Endothelial cell of umbilical vein (primary cell): ENCODE results near the gene MINDY2. TPM values are rescaled to one million over a fixed set of nuclear protein-coding genes. Genes with fewer than 3 reads are reported as not detected.

ENCODE experiments used
- BruUV-seq: library from RNA; stranded (reverse); fragments of 400-500 nt; replicated peaks from 2 replicates; lab custom pipeline; 2021; lab: Mats Ljungman, UMichigan
- CTCF ChIA-PET: fragments of 300-600, 350-600 bp; sonication (Branson Sonifier 250); formaldehyde crosslinking; loops from one replicate; lab custom pipeline; 2021; ENCODE audit warnings: antibody characterized with exemption, inconsistent platforms; lab: Charles Lee
- POLR2A ChIA-PET: fragments of 300-600, 350-600 bp; sonication (Branson Sonifier 250); formaldehyde crosslinking; loops from one replicate; lab custom pipeline; 2021; ENCODE audit warnings: antibody characterized with exemption, inconsistent platforms; lab: Charles Lee
- DNase-seq: peaks from one replicate; pipeline ENCODE4 v3.0.0-alpha.2; 2011; ENCODE audit warnings: low read depth, low spot score
- FAIRE-seq: peaks from 2 replicates; lab custom pipeline; 2011; peaks lifted over from hg19 to GRCh38; lab: Jason Lieb, UNC
- H2AFZ ChIP-seq: 2 replicates; pipeline ENCODE4 v1.6.0; 2012; ENCODE audit warnings: low read depth, low read length, control low read depth, inconsistent platforms
- H3K27ac ChIP-seq: 2 replicates; pipeline ENCODE4 v1.5.1; 2011; ENCODE audit warnings: low read depth, mild to moderate bottlenecking, control low read depth, low read length, moderate library complexity; ENCODE audit not compliant: insufficient read depth
- H3K27me3 ChIP-seq, 2 experiments: 2 replicates each; pipeline versions ENCODE4 v1.6.0 to v1.6.1; 2011; ENCODE audit warnings: low read length in 2 of 2, mixed read lengths in 1 of 2; ENCODE audit not compliant: control insufficient read depth in 2 of 2, insufficient read depth in 2 of 2
- H3K36me3 ChIP-seq, 2 experiments: 2 replicates in 1 of 2; 3 replicates in 1 of 2; pipeline ENCODE4 v1.5.1; 2011; ENCODE audit warnings: low read length in 2 of 2, mild to moderate bottlenecking in 1 of 2, moderate library complexity in 1 of 2; ENCODE audit not compliant: control insufficient read depth in 2 of 2, insufficient read depth in 2 of 2; ENCODE audit errors: extremely low read depth in 1 of 2
- H3K4me1 ChIP-seq: 3 replicates; pipeline ENCODE4 v1.5.1; 2011; ENCODE audit warnings: mild to moderate bottlenecking, low read length; ENCODE audit not compliant: control insufficient read depth, insufficient read depth; ENCODE audit errors: extremely low read depth
- H3K4me2 ChIP-seq: 2 replicates; pipeline ENCODE4 v1.6.1; 2011; ENCODE audit warnings: low read length, control low read depth, mixed read lengths; ENCODE audit not compliant: insufficient read depth
- H3K4me3 ChIP-seq, 3 experiments: fragments of 200-600 bp in 1 of 3; sonication (generic), shearing (Covaris generic) in 1 of 3; replicated peaks in 1 of 3; 2 replicates each; pipeline ENCODE4 v1.5.1; 2011 to 2016; ENCODE audit warnings: control low read depth in 3 of 3, low read length in 3 of 3, mild to moderate bottlenecking in 2 of 3, inconsistent platforms in 1 of 3, low read depth in 1 of 3, moderate library complexity in 1 of 3; ENCODE audit not compliant: insufficient read depth in 1 of 3
- H3K79me2 ChIP-seq: 2 replicates; pipeline ENCODE4 v1.6.0; 2012; ENCODE audit warnings: low read length, inconsistent platforms; ENCODE audit not compliant: control insufficient read depth, insufficient read depth
- H3K9ac ChIP-seq: replicated peaks from 2 replicates; pipeline ENCODE3; 2011; ENCODE audit warnings: low read length, control low read depth; ENCODE audit not compliant: insufficient read depth; ENCODE audit errors: extremely low read depth
- H3K9me1 ChIP-seq: replicated peaks from 3 replicates; pipeline ENCODE4 v1.6.0; 2011; ENCODE audit warnings: mild to moderate bottlenecking, low read length; ENCODE audit not compliant: control insufficient read depth, insufficient read depth; ENCODE audit errors: extremely low read depth
- H3K9me3 ChIP-seq: replicated peaks from 2 replicates; pipeline ENCODE4 v1.5.1; 2012; ENCODE audit warnings: low read length, inconsistent platforms; ENCODE audit not compliant: control insufficient read depth, insufficient read depth
- H4K20me1 ChIP-seq: replicated peaks from 2 replicates; pipeline ENCODE3; 2011; ENCODE audit warnings: mild to moderate bottlenecking, low read length; ENCODE audit not compliant: control insufficient read depth, insufficient read depth; ENCODE audit errors: extremely low read depth
- CTCF ChIP-seq, 2 donors: IDR thresholded peaks; 1 replicate in 1 of 2; 2 replicates in 1 of 2; pipeline ENCODE4 v1.5.1; 2011; ENCODE audit warnings: low read length in 2 of 2, mild to moderate bottlenecking in 2 of 2, moderate library complexity in 2 of 2, control low read depth in 1 of 2, inconsistent platforms in 1 of 2, low read depth in 1 of 2; ENCODE audit not compliant: insufficient read depth in 1 of 2; ENCODE audit errors: extremely low read depth in 1 of 2
- EZH2 ChIP-seq: IDR thresholded peaks from 2 replicates; pipeline ENCODE4 v1.6.1; 2012; ENCODE audit warnings: borderline replicate concordance, low read depth, mild to moderate bottlenecking, moderate library complexity, low read length, inconsistent platforms; ENCODE audit not compliant: severe bottlenecking
- FOS ChIP-seq: IDR thresholded peaks from 2 replicates; pipeline ENCODE4 v1.6.1; 2011; ENCODE audit warnings: mild to moderate bottlenecking, low read length, moderate library complexity, borderline replicate concordance; ENCODE audit not compliant: insufficient read depth
- GATA2 ChIP-seq: IDR thresholded peaks from 2 replicates; pipeline ENCODE4 v1.7.0; 2011; ENCODE audit warnings: low read depth, mild to moderate bottlenecking, moderate library complexity, mixed read lengths, low read length; ENCODE audit not compliant: insufficient read length, insufficient read depth
- JUN ChIP-seq: IDR thresholded peaks from 2 replicates; pipeline ENCODE4 v1.6.1; 2011; ENCODE audit warnings: borderline replicate concordance, low read depth; ENCODE audit not compliant: insufficient read length, insufficient read depth
- MYC ChIP-seq: IDR thresholded peaks from one replicate; pipeline ENCODE4 v1.6.1; 2011; ENCODE audit warnings: mild to moderate bottlenecking, low read depth, low read length
- POLR2A ChIP-seq: IDR thresholded peaks from 2 replicates; pipeline ENCODE4 v1.6.1; 2012; ENCODE audit warnings: low read depth, mild to moderate bottlenecking, control low read depth, low read length
- POLR2AphosphoS5 ChIP-seq: IDR thresholded peaks from 2 replicates; pipeline ENCODE4 v1.6.1; 2012; ENCODE audit warnings: low read depth, mild to moderate bottlenecking, control low read depth, low read length, moderate library complexity; ENCODE audit not compliant: insufficient read depth
- dilution Hi-C: fragments of 300-500 bp; cut with MboI; formaldehyde crosslinking; loops from one replicate; pipeline ENCODE4 v1.15.0; 2019; ENCODE audit warnings: low sequenced_read_pairs; ENCODE audit not compliant: extremely low pct_ligation_motif_present
- intact Hi-C: fragments of 100-400 bp; cut with micrococcal nuclease; formaldehyde crosslinking; loops from one replicate; pipeline ENCODE4 v1.10.0; 2022
- polyA plus RNA-seq, 4 experiments: library from polyadenylated mRNA; depleted of rRNA in 3 of 4; stranded (reverse) in 3 of 4; unstranded in 1 of 4; fragments of >200 nt; gene quantifications; 2 replicates each; pipeline versions ENCODE4 v1.2.1 to v1.2.3, GENCODE V29; 2011 to 2012; ENCODE audit warnings: missing spikeins in 1 of 4
- total RNA-seq: library from RNA; stranded (reverse); gene quantifications from 2 replicates; pipeline ENCODE4 v1.2.3, GENCODE V29; 2021
- TF ChIP-seq, protein P1 (sequence below): IDR thresholded peaks from 2 replicates; pipeline ENCODE4 v1.6.1; 2011; ENCODE audit not compliant: insufficient read depth, insufficient read length

MINDY2 gene
- total and polyA plus RNA-seq, 2 donors (not counting 3 experiments of a cell fraction or from before 2014, with no cell fraction given) = 1.6 to 13.7 TPM

DNA sequence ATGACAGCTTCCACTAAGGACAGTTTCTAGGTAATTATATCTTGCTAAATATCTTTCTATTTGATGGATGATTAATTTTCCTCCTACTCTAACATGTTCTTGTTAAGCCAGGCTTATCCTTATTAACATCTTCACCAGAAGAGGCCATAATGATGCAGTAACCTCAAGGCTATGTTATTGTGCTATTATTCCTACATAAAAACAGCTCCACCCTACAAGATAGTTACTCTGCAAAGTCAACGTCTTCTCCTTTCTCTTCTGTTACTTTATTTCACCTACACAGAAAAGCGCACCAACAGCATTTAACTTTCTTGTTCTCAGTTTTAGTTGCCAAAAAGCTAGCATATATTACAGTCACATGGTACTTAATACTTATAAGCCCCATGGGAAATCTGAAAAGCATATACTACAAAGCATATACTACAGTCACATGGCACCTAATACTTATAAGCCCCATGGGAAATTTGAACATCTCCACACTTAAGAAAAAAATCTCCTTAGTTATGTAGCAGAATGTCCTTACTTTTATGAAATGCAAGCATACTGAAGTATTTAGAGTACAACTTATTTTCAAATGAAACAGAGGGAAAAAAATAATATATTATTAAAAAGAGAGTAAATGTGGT is 35.0 kb upstream of the MINDY2 start:
- Histone ChIP-seq H3K36me3 (no peaks in the 10 kb centered on the region), H3K79me2 (peaks cover 86% of the 10 kb centered on the region), H3K27ac (no peak overlapping the region), H3K4me3 (no peak overlapping the region), H3K9me3 (no peaks in the 10 kb centered on the region), H3K4me2 (no peak overlapping the region), H2AFZ (no peak overlapping the region), H3K27me3 (no peaks in the 10 kb centered on the region), H4K20me1 (peaks cover 21% of the 10 kb centered on the region), H3K4me1 (peaks cover 17% of the 10 kb centered on the region), H3K9me1 (peaks cover 2% of the 10 kb centered on the region), H3K9ac (no peak overlapping the region)
- intact Hi-C loops (no loop called here), dilution Hi-C loops (no loop called here)
- no peak for TF ChIP-seq GATA2
- no peak for TF ChIP-seq FOS
- TF ChIP-seq, protein P1, sequence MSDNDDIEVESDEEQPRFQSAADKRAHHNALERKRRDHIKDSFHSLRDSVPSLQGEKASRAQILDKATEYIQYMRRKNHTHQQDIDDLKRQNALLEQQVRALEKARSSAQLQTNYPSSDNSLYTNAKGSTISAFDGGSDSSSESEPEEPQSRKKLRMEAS = no peak
- no peak for TF ChIP-seq MYC
- no peak for TF ChIP-seq EZH2
- TF ChIP-seq JUN = no peak
- TF ChIP-seq POLR2A = no peak
- no peak for TF ChIP-seq CTCF (IDR thresholded peaks at IDR 0.05; ENCODE audit: extremely low read depth in 1 of 2, insufficient read depth in 1 of 2, low read depth in 1 of 2, low read length in 2 of 2)
- no peak for TF ChIP-seq POLR2AphosphoS5
- no TSS peak for BruUV-seq
- DNase-seq (no peak), FAIRE-seq (no peak)
- ChIA-PET CTCF (no interaction called here), POLR2A (no interaction called here)
